ENCODE data around the gene GLI3. TPM values are rescaled to one million over a fixed set of nuclear protein-coding genes. Genes with fewer than 3 reads are reported as not detected.
A peak's percentile ranks its signal among the peaks of the same experiment; 100 is the strongest.

The GLI3 gene
- total RNA-seq, 1 experiment from 2014 or later = 23.1 TPM

- CTCF ChIA-PET = interaction anchor here (0.6 kb wide), 1 partner anchor 15 kb away, joined by 3 read pairs; no protein-coding TSS in a partner anchor
- POLR2A ChIA-PET = no interaction called here
- Mint-ChIP-seq H3K4me1 (ENCODE audit: insufficient read depth, unreplicated experiment) (peaks cover 49% of the 10 kb centered on the region), H3K4me3 (ENCODE audit: unreplicated experiment) (no peak overlapping the region), H3K9me3 (ENCODE audit: unreplicated experiment) (no peaks in the 10 kb centered on the region), H3K27me3 (ENCODE audit: insufficient read depth, unreplicated experiment) (no peaks in the 10 kb centered on the region), H3K27ac (ENCODE audit: low read depth, unreplicated experiment) (peak overlapping the region; percentile 59), H3K36me3 (ENCODE audit: insufficient read depth, unreplicated experiment) (peaks cover 22% of the 10 kb centered on the region)
- intact Hi-C loops (cut with micrococcal nuclease) = no loop called here
- BruUV-seq (replicated peaks) = no TSS peak
- no peak for TF ChIP-seq CTCF (IDR thresholded peaks at IDR 0.05; ENCODE audit: unreplicated experiment)
- DNase-seq (ENCODE audit: unreplicated experiment) = no peak
These were observed 131.3 kb downstream of the GLI3 start for GRCh38 chr7:42105554-42106358.

- Mint-ChIP-seq H3K36me3 (ENCODE audit: insufficient read depth, unreplicated experiment) (peaks cover 22% of the 10 kb centered on the region), H3K27ac (ENCODE audit: low read depth, unreplicated experiment) (no peak overlapping the region), H3K9me3 (ENCODE audit: unreplicated experiment) (no peaks in the 10 kb centered on the region), H3K27me3 (ENCODE audit: insufficient read depth, unreplicated experiment) (no peaks in the 10 kb centered on the region), H3K4me3 (ENCODE audit: unreplicated experiment) (no peak overlapping the region), H3K4me1 (ENCODE audit: insufficient read depth, unreplicated experiment) (peaks cover 59% of the 10 kb centered on the region)
- no TSS peak for BruUV-seq (replicated peaks)
- DNase-seq (ENCODE audit: unreplicated experiment) = no peak
- ChIA-PET POLR2A (no interaction called here), CTCF (no interaction called here)
- no peak for TF ChIP-seq CTCF (IDR thresholded peaks at IDR 0.05; ENCODE audit: unreplicated experiment)
- intact Hi-C loops (cut with micrococcal nuclease) = no loop called here
These were observed 132.3 kb downstream of the GLI3 start for GRCh38 chr7:42104694-42105093.

- no peak for DNase-seq (ENCODE audit: unreplicated experiment)
- intact Hi-C loops (cut with micrococcal nuclease) = no loop called here
- ChIA-PET CTCF (no interaction called here), POLR2A (interaction anchor here (1.6 kb wide), 1 partner anchor 32 kb away, joined by 3 read pairs; no protein-coding TSS in a partner anchor)
- Mint-ChIP-seq H3K27ac (ENCODE audit: low read depth, unreplicated experiment) (no peak overlapping the region), H3K4me1 (ENCODE audit: insufficient read depth, unreplicated experiment) (peaks cover 58% of the 10 kb centered on the region), H3K27me3 (ENCODE audit: insufficient read depth, unreplicated experiment) (no peaks in the 10 kb centered on the region), H3K9me3 (ENCODE audit: unreplicated experiment) (no peaks in the 10 kb centered on the region), H3K4me3 (ENCODE audit: unreplicated experiment) (no peak overlapping the region), H3K36me3 (ENCODE audit: insufficient read depth, unreplicated experiment) (peaks cover 18% of the 10 kb centered on the region)
- no TSS peak for BruUV-seq (replicated peaks)
- TF ChIP-seq CTCF (IDR thresholded peaks at IDR 0.05; ENCODE audit: unreplicated experiment) = no peak
These were observed 132.8 kb downstream of the GLI3 start for GRCh38 chr7:42104231-42104630.

GRCh38 chr7:42103456-42103855, 133.6 kb downstream of the GLI3 start:
- no TSS peak for BruUV-seq (replicated peaks)
- Mint-ChIP-seq H3K36me3 (ENCODE audit: insufficient read depth, unreplicated experiment) (peaks cover 16% of the 10 kb centered on the region), H3K27me3 (ENCODE audit: insufficient read depth, unreplicated experiment) (no peaks in the 10 kb centered on the region), H3K4me3 (ENCODE audit: unreplicated experiment) (no peak overlapping the region), H3K4me1 (ENCODE audit: insufficient read depth, unreplicated experiment) (peaks cover 58% of the 10 kb centered on the region), H3K9me3 (ENCODE audit: unreplicated experiment) (no peaks in the 10 kb centered on the region), H3K27ac (ENCODE audit: low read depth, unreplicated experiment) (no peak overlapping the region)
- CTCF ChIA-PET = interaction anchor here (0.6 to 0.7 kb wide), 2 partner anchors 9 to 590 kb away, joined by 3 read pairs; no protein-coding TSS in a partner anchor
- TF ChIP-seq CTCF (IDR thresholded peaks at IDR 0.05; ENCODE audit: unreplicated experiment) = no peak
- POLR2A ChIA-PET = interaction anchor here (1.6 kb wide), 1 partner anchor 31 kb away, joined by 3 read pairs; no protein-coding TSS in a partner anchor
- no peak for DNase-seq (ENCODE audit: unreplicated experiment)
- intact Hi-C loops (cut with micrococcal nuclease) = no loop called here

Measured in MCF 10A (cell line).